Amygdala (tissue), 56 donors: Measurements from ENCODE around the gene SNRPD3.
"Not testable (repeated sequence)": the region's sequence is repeated elsewhere in the genome, so short reads cannot be mapped to it uniquely, and the experiment has no call there.

ENCODE experiments used
- DNase-seq, 56 donors: peaks; one replicate each; lab custom pipeline; 2025; lab: John Stamatoyannopoulos, UW

Gene SNRPD3

GRCh38 chr22:24603770-24604629 lies 48.2 kb downstream of the SNRPD3 start:
- DNase-seq = not testable (repeated sequence)

GRCh38 chr22:24606340-24606739 lies 50.5 kb downstream of the SNRPD3 start:
- DNase-seq = not testable (repeated sequence)

- DNase-seq = not testable (repeated sequence)
These were observed 51.7 kb downstream of the SNRPD3 start for GRCh38 chr22:24607429-24607983.

DNA sequence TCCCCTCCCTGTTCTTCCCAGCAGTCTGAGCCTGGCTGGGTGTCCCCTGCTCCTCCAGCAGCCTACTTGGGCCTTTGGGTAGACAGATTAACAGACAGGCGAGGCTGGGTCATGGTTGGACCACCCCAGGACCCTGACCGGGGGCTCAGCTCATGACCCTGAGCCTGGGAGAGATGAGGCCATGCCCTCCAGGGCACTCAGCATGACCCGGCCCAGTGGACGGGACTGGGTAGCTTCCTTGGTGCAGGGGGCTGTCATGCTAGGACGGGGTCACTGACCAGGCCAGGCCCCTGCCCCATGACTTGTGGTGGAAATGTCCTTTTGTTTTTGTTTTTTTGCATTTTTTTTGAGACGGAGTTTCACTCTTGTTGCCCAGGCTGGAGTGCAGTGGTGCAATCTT lies 52.5 kb downstream of the SNRPD3 start:
- not testable (repeated sequence) for DNase-seq

GRCh38 chr22:24609888-24610287 lies 54.1 kb downstream of the SNRPD3 start:
- DNase-seq = not testable (repeated sequence)

GRCh38 chr22:24614794-24615193 lies 59.0 kb downstream of the SNRPD3 start:
- DNase-seq = not testable (repeated sequence)

- DNase-seq = not testable (repeated sequence)
These were observed 65.4 kb downstream of the SNRPD3 start for GRCh38 chr22:24621244-24621643.

GRCh38 chr22:24622596-24622995 lies 66.8 kb downstream of the SNRPD3 start:
- DNase-seq = not testable (repeated sequence)
